ENCODE data around the gene PPP4R2. TPM values are rescaled to one million over a fixed set of nuclear protein-coding genes. Genes with fewer than 3 reads are reported as not detected.

PPP4R2 gene
- total RNA-seq, 5 donors from 2014 or later (not counting 1 experiment from before 2014, with no cell fraction given) = 53.3 to 70.6 (median 61.3) TPM

- Histone ChIP-seq H3K4me3 (ENCODE audit: control insufficient read depth in 1 of 2, extremely low read depth in 1 of 2, low read length in 1 of 2) (no peak overlapping the region), H3K4me1 (ENCODE audit: control insufficient read depth in 1 of 2, extremely low read depth in 1 of 2, insufficient read depth in 2 of 2, low read length in 2 of 2) (peaks cover 7 to 33% of the 10 kb centered on the region in 2 experiments), H3K27me3 (replicated peaks in 1 of 2; ENCODE audit: control insufficient read depth in 2 of 2, extremely low read depth in 1 of 2, insufficient read depth in 2 of 2, low read length in 1 of 2) (no peaks in the 10 kb centered on the region), H3K36me3 (ENCODE audit: control insufficient read depth in 2 of 2, extremely low read depth in 1 of 2, insufficient read depth in 1 of 2, low read length in 1 of 2) (peaks cover 0 to 4% of the 10 kb centered on the region in 2 donors), H3K27ac (ENCODE audit: low read length) (no peak overlapping the region), H3K9me3 (no peaks in the 10 kb centered on the region)
- peaks cover 13% of the 10 kb centered on the region for H3K36me3 Mint-ChIP-seq
- ChIA-PET CTCF (no interaction called here), POLR2A (no interaction called here)
- DNase-seq (no peak), ATAC-seq (replicated peaks in 1 of 4) (no peak)
- peak overlapping the region in 1 of 2 donors; percentile 45 for H3K27ac Mint-ChIP-seq
- H3K27me3 Mint-ChIP-seq = no peaks in the 10 kb centered on the region
- peaks cover 76 to 82% (median 82%) of the 10 kb centered on the region in 3 donors for H3K4me1 Mint-ChIP-seq
- H3K9me3 Mint-ChIP-seq = no peaks in the 10 kb centered on the region
- H3K4me3 Mint-ChIP-seq = no peak overlapping the region
Measured at GRCh38 chr3:73024836-73025235, 28.2 kb downstream of the PPP4R2 start.

GRCh38 chr3:73026111-73026759, 29.6 kb downstream of the PPP4R2 start:
- peaks cover 79 to 85% (median 84%) of the 10 kb centered on the region in 3 donors for H3K4me1 Mint-ChIP-seq
- H3K4me3 Mint-ChIP-seq = no peak overlapping the region
- Histone ChIP-seq H3K9me3 (no peaks in the 10 kb centered on the region), H3K4me1 (ENCODE audit: control insufficient read depth in 1 of 2, extremely low read depth in 1 of 2, insufficient read depth in 2 of 2, low read length in 2 of 2) (peaks cover 6 to 29% of the 10 kb centered on the region in 2 experiments), H3K4me3 (ENCODE audit: control insufficient read depth in 1 of 2, extremely low read depth in 1 of 2, low read length in 1 of 2) (no peak overlapping the region), H3K27me3 (replicated peaks in 1 of 2; ENCODE audit: control insufficient read depth in 2 of 2, extremely low read depth in 1 of 2, insufficient read depth in 2 of 2, low read length in 1 of 2) (no peaks in the 10 kb centered on the region), H3K27ac (ENCODE audit: low read length) (no peak overlapping the region), H3K36me3 (ENCODE audit: control insufficient read depth in 2 of 2, extremely low read depth in 1 of 2, insufficient read depth in 1 of 2, low read length in 1 of 2) (peaks cover 0 to 4% of the 10 kb centered on the region in 2 donors)
- no peak for DNase-seq
- H3K27ac Mint-ChIP-seq = no peak overlapping the region
- H3K27me3 Mint-ChIP-seq = no peaks in the 10 kb centered on the region
- POLR2A ChIA-PET = interaction anchor here in 1 of 2 donors (0.5 kb wide), 1 partner anchor 16 kb away, joined by 8 read pairs; no protein-coding TSS in a partner anchor
- no peaks in the 10 kb centered on the region for H3K9me3 Mint-ChIP-seq
- no CpG with 5 or more reads among the region's 6 CpGs for WGBS (ENCODE audit: insufficient coverage)
- no peak for ATAC-seq (replicated peaks in 1 of 4)
- CTCF ChIA-PET = interaction anchor here in 1 of 2 donors (0.9 to 1.8 kb wide), 3 partner anchors 15 to 30 kb away, joined by 3 to 4 read pairs (median 3); no protein-coding TSS in a partner anchor
- H3K36me3 Mint-ChIP-seq = peaks cover 14% of the 10 kb centered on the region

- WGBS (ENCODE audit: insufficient coverage) = no CpG with 5 or more reads among the region's 2 CpGs
- H3K27ac ChIP-seq (ENCODE audit: low read length) = no peak overlapping the region
- ChIA-PET POLR2A (no interaction called here), CTCF (interaction anchor here in 1 of 2 donors (1.8 kb wide), 1 partner anchor 27 kb away, joined by 4 read pairs; no protein-coding TSS in a partner anchor)
- DNase-seq = no peak
- H3K4me3 Mint-ChIP-seq = no peak overlapping the region
- peaks cover 82 to 84% (median 82%) of the 10 kb centered on the region in 3 donors for H3K4me1 Mint-ChIP-seq
- H3K36me3 ChIP-seq (ENCODE audit: control insufficient read depth in 2 of 2, extremely low read depth in 1 of 2, insufficient read depth in 1 of 2, low read length in 1 of 2) = peaks cover 0 to 4% of the 10 kb centered on the region in 2 donors
- no peaks in the 10 kb centered on the region for H3K9me3 ChIP-seq
- H3K27ac Mint-ChIP-seq = no peak overlapping the region
- no peak overlapping the region for H3K4me3 ChIP-seq (ENCODE audit: control insufficient read depth in 1 of 2, extremely low read depth in 1 of 2, low read length in 1 of 2)
- H3K4me1 ChIP-seq (ENCODE audit: control insufficient read depth in 1 of 2, extremely low read depth in 1 of 2, insufficient read depth in 2 of 2, low read length in 2 of 2) = peaks cover 8 to 30% of the 10 kb centered on the region in 2 experiments
- H3K27me3 Mint-ChIP-seq = no peaks in the 10 kb centered on the region
- peaks cover 14% of the 10 kb centered on the region for H3K36me3 Mint-ChIP-seq
- no peaks in the 10 kb centered on the region for H3K27me3 ChIP-seq (replicated peaks in 1 of 2; ENCODE audit: control insufficient read depth in 2 of 2, extremely low read depth in 1 of 2, insufficient read depth in 2 of 2, low read length in 1 of 2)
- ATAC-seq (replicated peaks in 1 of 4) = no peak
- H3K9me3 Mint-ChIP-seq = no peaks in the 10 kb centered on the region
Measured at GRCh38 chr3:73026760-73027113, 30.1 kb downstream of the PPP4R2 start.

GRCh38 chr3:73028803-73029202, 32.2 kb downstream of the PPP4R2 start:
- Mint-ChIP-seq H3K9me3 (no peaks in the 10 kb centered on the region), H3K4me3 (no peak overlapping the region), H3K36me3 (peaks cover 19% of the 10 kb centered on the region), H3K27me3 (no peaks in the 10 kb centered on the region), H3K4me1 (peaks cover 83 to 86% (median 85%) of the 10 kb centered on the region in 3 donors), H3K27ac (peak overlapping the region in 1 of 2 donors; percentile 45)
- Histone ChIP-seq H3K36me3 (ENCODE audit: control insufficient read depth in 2 of 2, extremely low read depth in 1 of 2, insufficient read depth in 1 of 2, low read length in 1 of 2) (peaks cover 0 to 4% of the 10 kb centered on the region in 2 donors), H3K27ac (ENCODE audit: low read length) (no peak overlapping the region), H3K9me3 (no peaks in the 10 kb centered on the region), H3K4me3 (ENCODE audit: control insufficient read depth in 1 of 2, extremely low read depth in 1 of 2, low read length in 1 of 2) (no peak overlapping the region), H3K27me3 (replicated peaks in 1 of 2; ENCODE audit: control insufficient read depth in 2 of 2, extremely low read depth in 1 of 2, insufficient read depth in 2 of 2, low read length in 1 of 2) (no peaks in the 10 kb centered on the region), H3K4me1 (ENCODE audit: control insufficient read depth in 1 of 2, extremely low read depth in 1 of 2, insufficient read depth in 2 of 2, low read length in 2 of 2) (peaks cover 5 to 30% of the 10 kb centered on the region in 2 experiments)
- ChIA-PET CTCF (no interaction called here), POLR2A (no interaction called here)
- WGBS (ENCODE audit: insufficient coverage) = 69% methylated on average over 4 of the region's 4 CpGs
- ATAC-seq (replicated peaks in 1 of 4) (peak in 1 of 4 experiments; percentile 12), DNase-seq (no peak)

- Histone ChIP-seq H3K27ac (ENCODE audit: low read length) (no peak overlapping the region), H3K4me3 (ENCODE audit: control insufficient read depth in 1 of 2, extremely low read depth in 1 of 2, low read length in 1 of 2) (no peak overlapping the region), H3K27me3 (replicated peaks in 1 of 2; ENCODE audit: control insufficient read depth in 2 of 2, extremely low read depth in 1 of 2, insufficient read depth in 2 of 2, low read length in 1 of 2) (no peaks in the 10 kb centered on the region), H3K9me3 (no peaks in the 10 kb centered on the region), H3K36me3 (ENCODE audit: control insufficient read depth in 2 of 2, extremely low read depth in 1 of 2, insufficient read depth in 1 of 2, low read length in 1 of 2) (peaks cover 0 to 4% of the 10 kb centered on the region in 2 donors), H3K4me1 (ENCODE audit: control insufficient read depth in 1 of 2, extremely low read depth in 1 of 2, insufficient read depth in 2 of 2, low read length in 2 of 2) (peaks cover 5 to 30% of the 10 kb centered on the region in 2 experiments)
- CTCF ChIA-PET = interaction anchor here in 1 of 2 donors (0.6 kb wide), 1 partner anchor 13 kb away, joined by 6 read pairs; no protein-coding TSS in a partner anchor
- DNase-seq (peak in 1 of 35 experiments; percentile 27), ATAC-seq (replicated peaks in 1 of 4) (peak in 3 of 4 experiments; percentile 24 to 76 (median 58))
- Mint-ChIP-seq H3K27me3 (no peaks in the 10 kb centered on the region), H3K9me3 (no peaks in the 10 kb centered on the region), H3K4me1 (peaks cover 84 to 88% (median 86%) of the 10 kb centered on the region in 3 donors), H3K4me3 (no peak overlapping the region), H3K27ac (peak overlapping the region; percentile 1 to 41), H3K36me3 (peaks cover 22% of the 10 kb centered on the region)
- WGBS (ENCODE audit: insufficient coverage) = 25% methylated on average over 1 of the region's 1 CpG
- POLR2A ChIA-PET = no interaction called here
Measured at GRCh38 chr3:73029321-73029796, 32.7 kb downstream of the PPP4R2 start.

GRCh38 chr3:73030073-73030597, 33.5 kb downstream of the PPP4R2 start:
- ATAC-seq (replicated peaks in 1 of 4) = no peak
- H3K36me3 ChIP-seq (ENCODE audit: control insufficient read depth in 2 of 2, extremely low read depth in 1 of 2, insufficient read depth in 1 of 2, low read length in 1 of 2) = peaks cover 0 to 4% of the 10 kb centered on the region in 2 donors
- DNase-seq = no peak
- H3K9me3 ChIP-seq = no peaks in the 10 kb centered on the region
- no peaks in the 10 kb centered on the region for H3K27me3 ChIP-seq (replicated peaks in 1 of 2; ENCODE audit: control insufficient read depth in 2 of 2, extremely low read depth in 1 of 2, insufficient read depth in 2 of 2, low read length in 1 of 2)
- Mint-ChIP-seq H3K36me3 (peaks cover 22% of the 10 kb centered on the region), H3K27ac (peak overlapping the region in 1 of 2 donors; percentile 54), H3K27me3 (no peaks in the 10 kb centered on the region), H3K4me3 (no peak overlapping the region), H3K9me3 (no peaks in the 10 kb centered on the region), H3K4me1 (peaks cover 85 to 88% (median 87%) of the 10 kb centered on the region in 3 donors)
- no peak overlapping the region for H3K27ac ChIP-seq (ENCODE audit: low read length)
- WGBS (ENCODE audit: insufficient coverage) = no CpG with 5 or more reads among the region's 1 CpG
- CTCF ChIA-PET = no interaction called here
- H3K4me3 ChIP-seq (ENCODE audit: control insufficient read depth in 1 of 2, extremely low read depth in 1 of 2, low read length in 1 of 2) = no peak overlapping the region
- POLR2A ChIA-PET = no interaction called here
- H3K4me1 ChIP-seq (ENCODE audit: control insufficient read depth in 1 of 2, extremely low read depth in 1 of 2, insufficient read depth in 2 of 2, low read length in 2 of 2) = peaks cover 5 to 30% of the 10 kb centered on the region in 2 experiments

Measured in T-cell (primary cell).